ENCODE measurements around the gene DPT. TPM values are rescaled to one million over a fixed set of nuclear protein-coding genes. Genes with fewer than 3 reads are reported as not detected.

The DPT gene
- total RNA-seq, 1 experiment from 2014 or later = not detected

DNA sequence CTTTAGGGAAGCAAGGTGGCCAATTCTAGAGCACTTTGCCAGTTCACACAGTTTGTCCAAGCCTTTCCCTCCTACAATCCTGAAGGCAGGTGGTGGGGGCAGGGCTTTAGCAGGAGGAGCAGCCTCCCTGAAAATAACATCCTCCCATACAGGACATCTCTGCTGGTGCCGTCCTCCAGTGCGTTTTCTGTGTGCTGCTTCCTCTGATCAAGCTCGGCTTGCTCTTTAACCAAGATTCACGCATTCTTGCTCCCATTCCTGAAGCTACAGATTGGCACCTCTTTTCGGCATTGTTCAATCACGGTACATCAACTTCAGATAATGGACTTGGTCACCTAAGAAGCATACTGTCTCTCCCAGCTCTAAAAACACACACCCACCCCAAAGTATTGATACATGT is 7.5 kb upstream of the DPT start (continued):
- TF ChIP-seq ETV6 (CRISPR knock-in tag; IDR thresholded peaks at IDR 0.05) (no peak), SOX15 (CRISPR knock-in tag; IDR thresholded peaks at IDR 0.05) (no peak), ARID4B (CRISPR knock-in tag; IDR thresholded peaks at IDR 0.05; ENCODE audit: borderline replicate concordance) (no peak), NR2C2 (CRISPR knock-in tag; IDR thresholded peaks at IDR 0.05) (no peak), ZNF416 (CRISPR knock-in tag; IDR thresholded peaks at IDR 0.05) (no peak), CREB1 (CRISPR knock-in tag; IDR thresholded peaks at IDR 0.05) (no peak), MLX (CRISPR knock-in tag; IDR thresholded peaks at IDR 0.05) (no peak)
- TF ChIP-seq, protein P1, sequence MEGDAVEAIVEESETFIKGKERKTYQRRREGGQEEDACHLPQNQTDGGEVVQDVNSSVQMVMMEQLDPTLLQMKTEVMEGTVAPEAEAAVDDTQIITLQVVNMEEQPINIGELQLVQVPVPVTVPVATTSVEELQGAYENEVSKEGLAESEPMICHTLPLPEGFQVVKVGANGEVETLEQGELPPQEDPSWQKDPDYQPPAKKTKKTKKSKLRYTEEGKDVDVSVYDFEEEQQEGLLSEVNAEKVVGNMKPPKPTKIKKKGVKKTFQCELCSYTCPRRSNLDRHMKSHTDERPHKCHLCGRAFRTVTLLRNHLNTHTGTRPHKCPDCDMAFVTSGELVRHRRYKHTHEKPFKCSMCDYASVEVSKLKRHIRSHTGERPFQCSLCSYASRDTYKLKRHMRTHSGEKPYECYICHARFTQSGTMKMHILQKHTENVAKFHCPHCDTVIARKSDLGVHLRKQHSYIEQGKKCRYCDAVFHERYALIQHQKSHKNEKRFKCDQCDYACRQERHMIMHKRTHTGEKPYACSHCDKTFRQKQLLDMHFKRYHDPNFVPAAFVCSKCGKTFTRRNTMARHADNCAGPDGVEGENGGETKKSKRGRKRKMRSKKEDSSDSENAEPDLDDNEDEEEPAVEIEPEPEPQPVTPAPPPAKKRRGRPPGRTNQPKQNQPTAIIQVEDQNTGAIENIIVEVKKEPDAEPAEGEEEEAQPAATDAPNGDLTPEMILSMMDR (IDR thresholded peaks at IDR 0.05) = no peak

DNA sequence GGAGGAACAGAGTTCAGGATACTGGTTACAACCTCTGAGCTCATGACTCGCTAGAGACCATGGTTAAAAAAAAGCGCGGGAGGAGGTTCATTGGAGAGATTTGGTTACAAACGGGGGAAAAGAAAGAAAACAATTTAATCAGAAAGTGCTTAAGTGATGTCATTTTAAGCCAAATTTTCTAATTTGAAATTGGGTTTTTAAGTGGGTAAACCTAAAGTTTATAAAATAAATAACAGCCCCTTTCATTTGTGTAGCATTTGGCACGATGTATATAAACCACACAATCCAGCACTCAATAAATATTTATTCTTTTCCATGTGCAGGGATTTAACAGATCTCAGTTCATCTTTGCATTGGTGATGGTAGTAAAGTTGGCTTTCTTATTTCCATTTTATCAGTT is 7.0 kb upstream of the DPT start:
- ChIA-PET CTCF (no interaction called here), POLR2A (no interaction called here)
- TF ChIP-seq ATF6 (CRISPR knock-in tag; IDR thresholded peaks at IDR 0.05) (no peak), ZNF671 (CRISPR knock-in tag; IDR thresholded peaks at IDR 0.05) (no peak), ESRRA (CRISPR knock-in tag; IDR thresholded peaks at IDR 0.05; ENCODE audit: borderline replicate concordance) (no peak), ZNF121 (CRISPR knock-in tag; IDR thresholded peaks at IDR 0.05) (no peak), ELF4 (CRISPR knock-in tag; IDR thresholded peaks at IDR 0.05; ENCODE audit: low read depth) (no peak), MYBL2 (CRISPR knock-in tag; IDR thresholded peaks at IDR 0.05) (no peak), RORB (CRISPR knock-in tag; IDR thresholded peaks at IDR 0.05) (no peak), OVOL2 (CRISPR knock-in tag; IDR thresholded peaks at IDR 0.05; ENCODE audit: borderline replicate concordance) (no peak), TCF7 (CRISPR knock-in tag; IDR thresholded peaks at IDR 0.05; ENCODE audit: low read depth) (no peak)
- TF ChIP-seq, protein P2, sequence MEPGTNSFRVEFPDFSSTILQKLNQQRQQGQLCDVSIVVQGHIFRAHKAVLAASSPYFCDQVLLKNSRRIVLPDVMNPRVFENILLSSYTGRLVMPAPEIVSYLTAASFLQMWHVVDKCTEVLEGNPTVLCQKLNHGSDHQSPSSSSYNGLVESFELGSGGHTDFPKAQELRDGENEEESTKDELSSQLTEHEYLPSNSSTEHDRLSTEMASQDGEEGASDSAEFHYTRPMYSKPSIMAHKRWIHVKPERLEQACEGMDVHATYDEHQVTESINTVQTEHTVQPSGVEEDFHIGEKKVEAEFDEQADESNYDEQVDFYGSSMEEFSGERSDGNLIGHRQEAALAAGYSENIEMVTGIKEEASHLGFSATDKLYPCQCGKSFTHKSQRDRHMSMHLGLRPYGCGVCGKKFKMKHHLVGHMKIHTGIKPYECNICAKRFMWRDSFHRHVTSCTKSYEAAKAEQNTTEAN (CRISPR knock-in tag; IDR thresholded peaks at IDR 0.05) = no peak
- TF ChIP-seq, protein P3, sequence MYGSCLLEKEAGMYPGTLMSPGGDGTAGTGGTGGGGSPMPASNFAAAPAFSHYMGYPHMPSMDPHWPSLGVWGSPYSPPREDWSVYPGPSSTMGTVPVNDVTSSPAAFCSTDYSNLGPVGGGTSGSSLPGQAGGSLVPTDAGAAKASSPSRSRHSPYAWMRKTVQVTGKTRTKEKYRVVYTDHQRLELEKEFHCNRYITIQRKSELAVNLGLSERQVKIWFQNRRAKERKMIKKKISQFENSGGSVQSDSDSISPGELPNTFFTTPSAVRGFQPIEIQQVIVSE (CRISPR knock-in tag; IDR thresholded peaks at IDR 0.05; ENCODE audit: borderline replicate concordance) = no peak
- TF ChIP-seq, protein P4, sequence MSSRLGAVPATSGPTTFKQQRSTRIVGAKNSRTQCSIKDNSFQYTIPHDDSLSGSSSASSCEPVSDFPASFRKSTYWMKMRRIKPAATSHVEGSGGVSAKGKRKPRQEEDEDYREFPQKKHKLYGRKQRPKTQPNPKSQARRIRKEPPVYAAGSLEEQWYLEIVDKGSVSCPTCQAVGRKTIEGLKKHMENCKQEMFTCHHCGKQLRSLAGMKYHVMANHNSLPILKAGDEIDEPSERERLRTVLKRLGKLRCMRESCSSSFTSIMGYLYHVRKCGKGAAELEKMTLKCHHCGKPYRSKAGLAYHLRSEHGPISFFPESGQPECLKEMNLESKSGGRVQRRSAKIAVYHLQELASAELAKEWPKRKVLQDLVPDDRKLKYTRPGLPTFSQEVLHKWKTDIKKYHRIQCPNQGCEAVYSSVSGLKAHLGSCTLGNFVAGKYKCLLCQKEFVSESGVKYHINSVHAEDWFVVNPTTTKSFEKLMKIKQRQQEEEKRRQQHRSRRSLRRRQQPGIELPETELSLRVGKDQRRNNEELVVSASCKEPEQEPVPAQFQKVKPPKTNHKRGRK (CRISPR knock-in tag; IDR thresholded peaks at IDR 0.05; ENCODE audit: borderline replicate concordance) = no peak
- TF ChIP-seq, protein P5, sequence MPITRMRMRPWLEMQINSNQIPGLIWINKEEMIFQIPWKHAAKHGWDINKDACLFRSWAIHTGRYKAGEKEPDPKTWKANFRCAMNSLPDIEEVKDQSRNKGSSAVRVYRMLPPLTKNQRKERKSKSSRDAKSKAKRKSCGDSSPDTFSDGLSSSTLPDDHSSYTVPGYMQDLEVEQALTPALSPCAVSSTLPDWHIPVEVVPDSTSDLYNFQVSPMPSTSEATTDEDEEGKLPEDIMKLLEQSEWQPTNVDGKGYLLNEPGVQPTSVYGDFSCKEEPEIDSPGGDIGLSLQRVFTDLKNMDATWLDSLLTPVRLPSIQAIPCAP (CRISPR knock-in tag; IDR thresholded peaks at IDR 0.05) = no peak
- H3K36me3 Mint-ChIP-seq = no peaks in the 10 kb centered on the region
- no peaks in the 10 kb centered on the region for H3K27me3 Mint-ChIP-seq (ENCODE audit: low read depth)
- H3K27ac Mint-ChIP-seq = no peak overlapping the region
- ATAC-seq (no peak), DNase-seq (ENCODE audit: low spot score) (no peak)
- H3K4me3 Mint-ChIP-seq = no peak overlapping the region
- H3K4me1 Mint-ChIP-seq = no peaks in the 10 kb centered on the region
- no peaks in the 10 kb centered on the region for H3K9me3 Mint-ChIP-seq

Data from WTC11 (cell line).